Medulla oblongata (tissue), 1 donor: Measurements from ENCODE around the gene MS4A18.
"Not testable (repeated sequence)": the region's sequence is repeated elsewhere in the genome, so short reads cannot be mapped to it uniquely, and the experiment has no call there.

Experiments
- DNase-seq: peaks from one replicate; pipeline ENCODE4 v3.0.0-alpha.2; 2015; ENCODE audit errors: extremely low spot score

MS4A18 gene

DNA sequence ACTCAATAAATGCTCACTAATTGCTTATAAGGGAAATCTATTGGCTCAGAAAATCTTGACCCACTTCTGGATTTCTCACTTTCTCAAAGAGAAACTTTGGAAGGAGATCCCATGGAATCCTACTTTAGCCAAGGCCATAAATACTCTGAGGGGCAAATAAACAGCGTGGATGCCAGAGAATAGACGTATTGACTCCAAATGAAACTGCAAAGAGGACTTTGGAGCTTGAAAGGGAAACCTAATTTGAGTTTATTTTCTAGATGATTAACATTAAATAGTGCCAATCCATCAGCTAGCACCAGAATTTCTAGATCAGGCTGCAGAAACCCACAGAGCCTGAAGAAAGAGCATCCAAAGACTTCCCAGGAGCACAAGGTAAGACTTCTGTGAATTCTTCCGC, at the start of gene MS4A18:
Gene MS4A18 (plus strand): TSS at position 301 of the 400 bp plus-strand sequence.
- DNase-seq: no peak

DNA sequence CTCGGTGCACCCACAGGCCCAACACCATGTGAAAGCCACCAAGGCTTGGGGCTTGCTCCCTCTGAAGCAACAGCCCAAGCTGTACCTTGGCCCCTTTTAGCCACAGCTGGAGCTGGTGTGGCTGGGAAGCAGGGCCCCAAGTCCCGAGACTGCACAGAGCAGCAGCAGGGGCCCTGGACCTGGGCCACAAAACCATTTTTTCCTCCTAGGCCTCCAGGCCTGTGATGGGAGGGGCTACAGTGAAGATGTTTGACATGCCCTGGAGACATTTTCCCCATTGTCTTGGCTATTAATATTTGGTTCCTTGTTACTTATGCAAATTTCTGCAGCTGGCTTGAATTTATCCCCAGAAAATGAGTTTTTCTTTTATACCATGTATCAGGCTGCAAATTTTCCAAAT, 46.3 kb upstream of the MS4A18 start:
- DNase-seq: not testable (repeated sequence)

- DNase-seq: no peak
These were observed 44.6 kb upstream of the MS4A18 start for GRCh38 chr11:60679879-60680278.

DNA sequence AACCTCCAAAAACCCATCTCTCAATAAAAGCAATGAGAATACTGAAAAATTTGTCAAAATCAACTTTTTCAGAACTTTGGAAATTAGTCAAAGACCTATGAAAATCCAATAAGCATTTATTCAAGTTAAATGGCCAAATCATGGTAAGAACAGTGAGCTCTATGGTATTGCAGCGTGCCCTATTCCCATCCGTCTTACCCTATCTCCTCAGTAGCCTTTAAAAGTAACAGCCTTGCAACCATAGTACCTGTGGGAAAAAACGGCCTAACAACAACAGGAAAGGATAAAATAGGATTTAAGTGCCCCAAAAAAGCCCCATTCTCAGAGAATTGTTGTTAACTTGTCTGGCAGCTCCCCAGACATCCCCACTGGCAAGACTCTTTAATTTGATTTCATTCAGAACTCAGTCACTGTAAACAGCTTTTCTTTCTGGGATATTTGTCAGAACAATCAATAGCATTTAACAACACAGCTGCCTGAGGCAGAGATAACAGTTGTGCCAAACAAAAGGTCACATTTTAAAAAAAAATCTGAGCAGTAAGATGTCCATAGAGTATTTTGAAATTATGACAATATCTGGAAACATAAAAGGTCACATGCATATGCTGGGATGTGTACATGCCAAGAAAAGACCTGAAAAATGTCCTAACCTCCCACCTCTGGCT, 43.9 kb upstream of the MS4A18 start:
- DNase-seq: no peak

DNA sequence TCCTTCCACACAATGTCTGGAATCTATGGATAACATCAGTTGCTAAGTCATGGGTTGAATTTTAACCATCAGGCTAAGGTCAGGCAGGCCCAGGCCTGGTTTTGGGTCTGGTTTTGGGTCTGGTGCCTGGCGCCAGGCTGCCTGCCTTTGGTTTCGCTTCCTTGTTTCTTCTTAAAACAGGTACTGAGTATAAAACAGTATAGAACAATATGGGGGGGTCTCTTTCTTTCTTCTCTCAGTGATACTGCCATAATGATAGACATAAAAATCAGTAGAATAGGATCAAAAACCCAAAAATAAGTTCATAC, 40.0 kb upstream of the MS4A18 start:
- not testable (repeated sequence) for DNase-seq

GRCh38 chr11:60691661-60692060, 32.9 kb upstream of the MS4A18 start:
- no peak for DNase-seq

DNA sequence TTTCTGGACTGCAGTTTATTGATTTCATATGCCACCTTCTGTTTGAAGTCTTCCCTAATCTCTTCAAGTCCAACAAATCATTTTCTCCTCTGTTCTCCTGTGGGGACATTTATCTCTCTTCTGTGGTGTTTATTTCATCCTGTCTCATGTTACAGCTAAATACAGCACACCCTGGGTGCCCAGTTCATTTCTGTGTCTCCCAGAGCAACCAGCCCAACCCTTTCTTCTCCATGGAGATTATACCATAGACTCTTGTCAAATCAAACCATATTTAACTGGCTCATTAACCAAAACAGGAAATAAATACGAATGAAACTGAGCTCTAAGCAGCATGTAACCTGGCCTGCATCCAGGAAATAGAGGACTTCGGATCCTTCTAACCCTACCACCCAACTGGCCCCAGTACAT, 25.2 kb upstream of the MS4A18 start, which contains the start of gene MS4A8:
Gene MS4A8 (plus strand): TSS at position 329 of the 408 bp plus-strand sequence. CDS start 1,249 bp downstream, outside the sequence.
- DNase-seq: no peak

- no peak for DNase-seq
These were observed 24.6 kb upstream of the MS4A18 start for GRCh38 chr11:60699936-60700335.

DNA sequence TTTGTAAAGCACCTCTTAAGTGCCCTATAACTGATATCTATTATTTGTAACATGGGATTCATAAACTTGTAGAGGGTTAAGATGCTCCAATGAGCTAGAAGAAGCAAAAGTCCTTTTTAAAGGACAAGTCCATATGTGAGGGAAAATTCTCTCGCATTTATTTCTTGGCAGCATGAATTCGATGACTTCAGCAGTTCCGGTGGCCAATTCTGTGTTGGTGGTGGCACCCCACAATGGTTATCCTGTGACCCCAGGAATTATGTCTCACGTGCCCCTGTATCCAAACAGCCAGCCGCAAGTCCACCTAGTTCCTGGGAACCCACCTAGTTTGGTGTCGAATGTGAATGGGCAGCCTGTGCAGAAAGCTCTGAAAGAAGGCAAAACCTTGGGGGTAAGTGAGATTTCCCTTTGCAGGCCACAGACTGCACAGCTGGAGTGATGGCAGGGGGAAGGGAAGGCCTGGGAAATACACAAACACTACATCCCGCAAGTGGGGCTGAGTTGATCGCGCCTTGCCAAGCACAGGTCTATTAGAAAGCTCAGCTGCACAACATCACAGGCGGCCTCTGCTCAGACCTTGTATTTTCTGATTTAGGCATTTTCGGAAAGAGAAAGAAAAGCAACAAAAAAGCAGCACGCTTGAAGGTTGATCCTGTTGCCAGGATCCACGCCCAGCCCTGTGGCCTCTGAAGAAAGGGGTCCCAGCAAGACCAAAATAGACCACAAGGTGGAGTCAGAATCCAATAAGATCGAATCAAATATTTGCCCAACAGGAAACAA, 23.6 kb upstream of the MS4A18 start:
- no peak for DNase-seq

- no peak for DNase-seq
These were observed 23.1 kb upstream of the MS4A18 start for GRCh38 chr11:60701469-60701818.

- no peak for DNase-seq
These were observed 21.1 kb upstream of the MS4A18 start for GRCh38 chr11:60703374-60703773.

DNA sequence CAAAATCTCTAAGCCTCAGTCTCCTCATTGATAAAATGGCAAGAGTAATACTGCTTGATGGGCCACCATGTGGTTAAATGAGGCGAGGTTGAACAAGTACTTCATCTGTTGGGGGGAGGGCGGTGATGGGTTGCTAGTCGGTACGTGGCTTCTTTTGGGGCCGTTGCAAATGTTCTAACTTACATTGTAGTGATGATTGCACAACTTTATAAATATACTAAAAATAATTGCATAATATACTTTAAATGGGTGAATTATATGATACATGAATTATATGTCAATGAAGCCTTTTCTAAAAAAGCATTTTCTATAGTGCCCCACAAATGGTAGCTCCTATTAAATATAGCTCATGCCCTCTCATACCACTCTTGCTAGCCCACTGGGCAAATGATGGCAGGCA, 18.6 kb upstream of the MS4A18 start:
- DNase-seq: no peak

GRCh38 chr11:60706931-60707330, 17.6 kb upstream of the MS4A18 start:
- DNase-seq: no peak

DNA sequence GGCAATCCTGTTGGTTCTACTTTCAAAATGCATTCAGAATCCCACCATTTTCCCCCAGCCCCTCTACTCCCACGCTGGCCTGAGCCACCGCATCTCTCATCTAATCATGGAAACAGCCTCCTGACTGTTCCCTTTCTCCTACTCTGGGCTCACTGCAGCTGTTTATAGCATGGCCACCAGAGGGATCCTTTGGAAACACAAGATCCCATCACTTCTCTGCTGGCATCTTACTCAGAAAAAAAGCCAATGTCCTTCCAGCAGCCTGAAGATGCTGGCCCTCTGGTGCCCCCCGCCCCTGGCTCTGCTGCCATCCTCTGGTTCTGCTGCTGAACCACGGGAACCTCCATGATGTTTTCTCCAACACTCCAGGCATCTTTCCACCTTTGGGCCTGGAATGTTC, 14.0 kb upstream of the MS4A18 start:
- no peak for DNase-seq

DNA sequence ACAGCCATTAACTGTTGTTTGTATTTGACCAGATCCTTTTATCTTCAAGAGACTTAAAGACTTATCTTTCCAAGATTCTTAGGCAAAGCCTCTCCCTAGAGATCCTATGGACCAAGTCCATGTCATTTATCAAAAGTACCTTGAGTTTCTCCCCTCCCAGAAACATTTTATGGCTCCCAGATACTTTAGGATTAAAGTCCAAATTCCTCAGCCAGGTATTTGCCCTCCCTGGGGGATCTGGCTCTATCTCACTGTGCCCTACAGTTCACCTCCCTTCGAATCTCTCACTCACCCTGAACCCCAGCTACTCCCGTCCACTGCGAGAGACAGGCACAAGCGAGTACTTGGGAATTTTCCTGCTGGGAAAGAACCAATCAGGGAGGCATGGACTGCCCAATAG, 13.2 kb upstream of the MS4A18 start:
- no peak for DNase-seq

DNA sequence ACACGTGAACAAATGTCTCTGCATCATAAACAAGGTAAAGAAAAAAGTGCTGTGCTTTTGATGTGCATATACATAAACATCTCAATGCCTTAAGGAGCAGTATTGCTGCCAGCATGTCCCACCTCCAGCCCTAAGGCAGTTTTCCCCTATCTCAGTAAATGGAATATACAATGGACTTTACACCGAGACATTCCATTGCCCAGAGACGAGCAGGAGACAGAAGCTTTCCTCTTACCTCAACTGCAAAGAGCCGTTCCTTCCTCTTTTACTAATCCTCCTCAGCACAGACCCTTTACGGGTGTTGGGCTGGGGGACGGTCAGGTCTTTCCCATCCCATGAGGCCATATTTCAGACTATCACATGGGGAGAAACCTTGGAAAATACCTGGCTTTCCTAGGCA, 11.1 kb upstream of the MS4A18 start:
- not testable (repeated sequence) for DNase-seq

- no peak for DNase-seq
These were observed 6.6 kb upstream of the MS4A18 start for GRCh38 chr11:60717956-60718355.

GRCh38 chr11:60718524-60719316, 5.8 kb upstream of the MS4A18 start:
- no peak for DNase-seq

- DNase-seq: no peak
These were observed 5.1 kb upstream of the MS4A18 start for GRCh38 chr11:60719391-60719790.

- no peak for DNase-seq
These were observed 4.1 kb upstream of the MS4A18 start for GRCh38 chr11:60720460-60720859.

GRCh38 chr11:60725592-60725991, 1.1 kb downstream of the MS4A18 start:
- DNase-seq: no peak

DNA sequence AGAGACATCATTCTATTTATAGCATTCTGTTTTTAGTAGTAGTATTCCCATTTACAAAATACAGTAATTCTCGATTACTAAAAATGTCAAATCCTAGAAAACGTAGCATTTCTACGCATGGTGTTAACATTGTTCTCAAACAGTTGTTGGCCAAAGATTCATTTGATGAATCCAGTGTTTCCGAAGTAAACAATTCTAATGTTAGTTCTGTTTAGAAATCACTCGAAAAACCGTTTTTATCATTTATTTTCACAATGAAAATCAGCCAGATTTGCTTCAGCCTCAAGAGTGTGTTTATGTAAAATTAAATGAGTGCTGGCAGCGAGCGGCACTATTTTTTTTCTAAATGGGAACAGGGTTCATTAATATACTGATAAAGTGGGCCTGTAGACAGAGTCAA, 7.1 kb downstream of the MS4A18 start:
- DNase-seq: no peak

- no peak for DNase-seq
These were observed 9.8 kb downstream of the MS4A18 start for GRCh38 chr11:60734279-60734678.
